Nephron progenitor cell (in vitro differentiated cells): ENCODE results near the gene ATP9A.

Experiments
- DNase-seq: peaks from one replicate; pipeline ENCODE4 v3.0.0; 2021
- H3K27ac Mint-ChIP-seq: 2 replicates; pipeline ENCODE4 v1.8.0; 2021; ENCODE audit warnings: mild to moderate bottlenecking, moderate library complexity, mixed read lengths
- H3K27me3 Mint-ChIP-seq: 2 replicates; pipeline ENCODE4 v1.8.0; 2021; ENCODE audit warnings: mild to moderate bottlenecking, low read depth, mixed read lengths; ENCODE audit not compliant: poor library complexity
- H3K36me3 Mint-ChIP-seq: 2 replicates; pipeline ENCODE4 v1.8.0; 2021; ENCODE audit warnings: low read depth, mixed read lengths
- H3K4me1 Mint-ChIP-seq: 2 replicates; pipeline ENCODE4 v1.8.0; 2021; ENCODE audit warnings: mixed read lengths
- H3K4me3 Mint-ChIP-seq: 2 replicates; pipeline ENCODE4 v1.8.0; 2021; ENCODE audit warnings: mild to moderate bottlenecking, moderate library complexity, mixed read lengths
- H3K9me3 Mint-ChIP-seq: 2 replicates; pipeline ENCODE4 v1.8.0; 2021; ENCODE audit warnings: mild to moderate bottlenecking, moderate library complexity, mixed read lengths
- CTCF ChIP-seq: fragments of 200-600 bp; sonication (generic); IDR thresholded peaks from 2 replicates; pipeline ENCODE4 v1.5.0; 2021; ENCODE audit warnings: antibody characterized with exemption

Gene ATP9A

GRCh38 chr20:51565298-51566144 lies 202.7 kb downstream of the ATP9A start:
- Mint-ChIP-seq H3K27me3 (peaks cover 60% of the 10 kb centered on the region), H3K27ac (no peak overlapping the region)

GRCh38 chr20:51563486-51564332 lies 204.5 kb downstream of the ATP9A start:
- peaks cover 41% of the 10 kb centered on the region for H3K4me1 Mint-ChIP-seq
- no peak for TF ChIP-seq CTCF
- no peak overlapping the region for H3K27ac Mint-ChIP-seq
- peak overlapping the region; percentile 81 for H3K4me3 Mint-ChIP-seq
- H3K9me3 Mint-ChIP-seq: peaks cover 8% of the 10 kb centered on the region
- H3K27me3 Mint-ChIP-seq: peaks cover 69% of the 10 kb centered on the region
- DNase-seq: peak; percentile 54
- H3K36me3 Mint-ChIP-seq: no peaks in the 10 kb centered on the region

More at GRCh38 chr20:51565298-51566144, 202.7 kb downstream of the ATP9A start:
- Mint-ChIP-seq H3K4me1 (peaks cover 30% of the 10 kb centered on the region), H3K9me3 (peaks cover 15% of the 10 kb centered on the region), H3K36me3 (no peaks in the 10 kb centered on the region), H3K4me3 (no peak overlapping the region)
- TF ChIP-seq CTCF: no peak
- DNase-seq: no peak

- peak overlapping the region; percentile 81 for H3K4me3 Mint-ChIP-seq
- peaks cover 73% of the 10 kb centered on the region for H3K27me3 Mint-ChIP-seq
- H3K36me3 Mint-ChIP-seq: no peaks in the 10 kb centered on the region
- peaks cover 41% of the 10 kb centered on the region for H3K4me1 Mint-ChIP-seq
- H3K27ac Mint-ChIP-seq: no peak overlapping the region
- DNase-seq: no peak
- TF ChIP-seq CTCF: no peak
- H3K9me3 Mint-ChIP-seq: peaks cover 2% of the 10 kb centered on the region
Observed at GRCh38 chr20:51563174-51563485, 205.1 kb downstream of the ATP9A start.

GRCh38 chr20:51562332-51563173 lies 205.6 kb downstream of the ATP9A start:
- H3K27ac Mint-ChIP-seq: peak overlapping the region; percentile 92
- H3K9me3 Mint-ChIP-seq: no peaks in the 10 kb centered on the region
- H3K36me3 Mint-ChIP-seq: no peaks in the 10 kb centered on the region
- peaks cover 41% of the 10 kb centered on the region for H3K4me1 Mint-ChIP-seq
- peaks cover 74% of the 10 kb centered on the region for H3K27me3 Mint-ChIP-seq
- DNase-seq: peak; percentile 71
- H3K4me3 Mint-ChIP-seq: peak overlapping the region; percentile 81
- no peak for TF ChIP-seq CTCF

- H3K9me3 Mint-ChIP-seq: no peaks in the 10 kb centered on the region
- H3K27ac Mint-ChIP-seq: no peak overlapping the region
- no peak for DNase-seq
- H3K4me1 Mint-ChIP-seq: peaks cover 41% of the 10 kb centered on the region
- H3K4me3 Mint-ChIP-seq: peak overlapping the region; percentile 81
- no peaks in the 10 kb centered on the region for H3K36me3 Mint-ChIP-seq
- no peak for TF ChIP-seq CTCF
- peaks cover 75% of the 10 kb centered on the region for H3K27me3 Mint-ChIP-seq
Observed at GRCh38 chr20:51562027-51562331, 206.2 kb downstream of the ATP9A start.
